ENCODE results near the gene SDF2L1. TPM values are rescaled to one million over a fixed set of nuclear protein-coding genes. Genes with fewer than 3 reads are reported as not detected.

Gene SDF2L1
- total RNA-seq (2022), result 91.5 and 123 TPM in 2 replicates
- Bru-seq, nascent RNA, result percentile 78 among the genes with signal in this experiment
- BruChase-seq, experiment 1, labeled RNA remaining after a 6-hour chase, result percentile 89 among the genes with signal in this experiment
- percentile 86 among the genes with signal in this experiment for BruChase-seq, experiment 2, labeled RNA remaining after a 2-hour chase
- long read RNA-seq, transcript SDF2L1-201 (3 exons, 865 nt), result major isoform, 134 of 145 reads
- long read RNA-seq, partial matches to known transcripts, result 9 of 145 reads
- long read RNA-seq, other reads (novel, unspliced or antisense), result 2 of 145 reads

- CTCF ChIA-PET, result interaction anchor here (0.5 to 3.8 kb wide), 6 partner anchors 12 to 188 kb away, joined by 3 to 69 read pairs (median 5); partner anchors contain the start of genes CCDC116 and YDJC
- peaks cover 13% of the 10 kb centered on the region for H3K4me1 Mint-ChIP-seq (ENCODE audit: insufficient read depth, unreplicated experiment)
- peak within 1 kb of the TSS; percentile 83 for H3K27ac Mint-ChIP-seq (ENCODE audit: low read depth, unreplicated experiment)
- peak within 1 kb of the TSS; percentile 76 for H3K4me3 Mint-ChIP-seq (ENCODE audit: unreplicated experiment)
- H3K9me3 Mint-ChIP-seq (ENCODE audit: unreplicated experiment), result no peaks in the 10 kb centered on the region
- BruUV-seq (replicated peaks), result no TSS peak
- POLR2A ChIA-PET, result interaction anchor here (0.6 to 4.6 kb wide), 15 partner anchors 10 to 1127 kb away, joined by 3 to 80 read pairs (median 4); partner anchors contain the start of genes PPIL2 and YDJC
- peak; percentile 98 for DNase-seq (ENCODE audit: unreplicated experiment)
- H3K36me3 Mint-ChIP-seq (ENCODE audit: insufficient read depth, unreplicated experiment), result peaks cover 38% of the 10 kb centered on the region
- TF ChIP-seq CTCF (IDR thresholded peaks at IDR 0.05; ENCODE audit: unreplicated experiment), result no peak
- intact Hi-C loops (cut with micrococcal nuclease), result loop anchor here (1.0 kb wide), 1 partner anchor 13 kb away; no protein-coding TSS in a partner anchor
- H3K27me3 Mint-ChIP-seq (ENCODE audit: insufficient read depth, unreplicated experiment), result no peaks in the 10 kb centered on the region
Measured at GRCh38 chr22:21641789-21642583, at the start of gene SDF2L1. TSS of gene SDF2L1 (plus strand) at chr22:21642302. CDS start at chr22:21642337, 35 bp downstream.

- H3K27me3 Mint-ChIP-seq (ENCODE audit: insufficient read depth, unreplicated experiment), result no peaks in the 10 kb centered on the region
- CTCF ChIA-PET, result interaction anchor here (1.1 to 1.2 kb wide), 2 partner anchors 24 to 54 kb away, joined by 3 to 5 read pairs; no protein-coding TSS in a partner anchor
- H3K4me1 Mint-ChIP-seq (ENCODE audit: insufficient read depth, unreplicated experiment), result peaks cover 15% of the 10 kb centered on the region
- peaks cover 76% of the 10 kb centered on the region for H3K36me3 Mint-ChIP-seq (ENCODE audit: insufficient read depth, unreplicated experiment)
- H3K4me3 Mint-ChIP-seq (ENCODE audit: unreplicated experiment), result no peak overlapping the region
- no TSS peak for BruUV-seq (replicated peaks)
- no peak for TF ChIP-seq CTCF (IDR thresholded peaks at IDR 0.05; ENCODE audit: unreplicated experiment)
- intact Hi-C loops (cut with micrococcal nuclease), result no loop called here
- no peaks in the 10 kb centered on the region for H3K9me3 Mint-ChIP-seq (ENCODE audit: unreplicated experiment)
- no peak overlapping the region for H3K27ac Mint-ChIP-seq (ENCODE audit: low read depth, unreplicated experiment)
- POLR2A ChIA-PET, result no interaction called here
- no peak for DNase-seq (ENCODE audit: unreplicated experiment)
Measured at GRCh38 chr22:21592422-21592821, 49.7 kb upstream of the SDF2L1 start.

- peak; percentile 39 for DNase-seq (ENCODE audit: unreplicated experiment)
- H3K27ac Mint-ChIP-seq (ENCODE audit: low read depth, unreplicated experiment), result no peak overlapping the region
- no peaks in the 10 kb centered on the region for H3K9me3 Mint-ChIP-seq (ENCODE audit: unreplicated experiment)
- peaks cover 70% of the 10 kb centered on the region for H3K36me3 Mint-ChIP-seq (ENCODE audit: insufficient read depth, unreplicated experiment)
- peak; percentile 20 for TF ChIP-seq CTCF (IDR thresholded peaks at IDR 0.05; ENCODE audit: unreplicated experiment)
- POLR2A ChIA-PET, result no interaction called here
- CTCF ChIA-PET, result interaction anchor here (0.6 to 1.2 kb wide), 3 partner anchors 8 to 53 kb away, joined by 3 to 5 read pairs (median 3); no protein-coding TSS in a partner anchor
- intact Hi-C loops (cut with micrococcal nuclease), result no loop called here
- peaks cover 15% of the 10 kb centered on the region for H3K4me1 Mint-ChIP-seq (ENCODE audit: insufficient read depth, unreplicated experiment)
- no TSS peak for BruUV-seq (replicated peaks)
- H3K4me3 Mint-ChIP-seq (ENCODE audit: unreplicated experiment), result no peak overlapping the region
- no peaks in the 10 kb centered on the region for H3K27me3 Mint-ChIP-seq (ENCODE audit: insufficient read depth, unreplicated experiment)
Measured at GRCh38 chr22:21593406-21594232, 48.5 kb upstream of the SDF2L1 start.
